Measurements from ENCODE around the gene TMEM176A.
A peak's percentile ranks its signal among the peaks of the same experiment; 100 is the strongest.
"Not testable (repeated sequence)": the region's sequence is repeated elsewhere in the genome, so short reads cannot be mapped to it uniquely, and the experiment has no call there.

Gene TMEM176A

DNA sequence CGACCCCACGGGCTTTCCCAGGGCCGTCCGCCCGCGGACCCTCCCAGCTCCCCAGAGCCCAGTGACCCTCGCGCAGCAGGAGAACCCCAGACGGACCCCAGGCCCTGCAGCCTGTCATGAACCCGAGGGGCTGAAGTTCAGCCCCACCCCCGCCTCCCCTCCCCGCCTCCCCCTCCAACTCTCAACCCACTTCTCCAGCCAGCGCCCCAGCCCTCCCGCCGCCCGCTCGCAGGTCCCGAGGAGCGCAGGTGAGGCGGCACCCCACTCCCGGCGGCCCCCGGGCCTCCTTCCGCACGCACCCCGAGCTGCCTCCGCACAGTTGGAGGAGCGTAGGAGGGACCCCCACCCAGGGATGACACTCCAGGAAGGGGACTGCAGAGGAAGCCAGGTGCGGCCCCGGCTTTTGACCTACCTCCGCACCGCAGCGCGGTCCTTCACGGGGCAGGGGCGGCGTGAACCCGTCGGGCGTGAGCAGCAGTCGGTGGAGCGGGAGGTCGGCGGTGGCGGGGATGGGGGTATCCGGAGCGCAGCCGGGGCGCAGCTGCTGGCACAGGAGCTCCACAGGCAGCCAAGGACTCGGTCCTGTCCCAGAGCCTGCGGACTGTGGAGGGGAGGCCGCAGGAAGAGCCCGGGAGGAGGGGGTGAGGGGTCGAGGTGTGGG, at the start of gene TMEM176A:
Gene TMEM176A (plus strand): TSS at position 189 of the 661 bp plus-strand sequence. CDS start 782 bp downstream, outside the sequence.
- FAIRE-seq, result no peak

GRCh38 chr7:150751702-150752101, 48.9 kb upstream of the TMEM176A start:
- no peak for FAIRE-seq

- FAIRE-seq, result no peak
Observed at GRCh38 chr7:150753239-150753638, 47.3 kb upstream of the TMEM176A start.

DNA sequence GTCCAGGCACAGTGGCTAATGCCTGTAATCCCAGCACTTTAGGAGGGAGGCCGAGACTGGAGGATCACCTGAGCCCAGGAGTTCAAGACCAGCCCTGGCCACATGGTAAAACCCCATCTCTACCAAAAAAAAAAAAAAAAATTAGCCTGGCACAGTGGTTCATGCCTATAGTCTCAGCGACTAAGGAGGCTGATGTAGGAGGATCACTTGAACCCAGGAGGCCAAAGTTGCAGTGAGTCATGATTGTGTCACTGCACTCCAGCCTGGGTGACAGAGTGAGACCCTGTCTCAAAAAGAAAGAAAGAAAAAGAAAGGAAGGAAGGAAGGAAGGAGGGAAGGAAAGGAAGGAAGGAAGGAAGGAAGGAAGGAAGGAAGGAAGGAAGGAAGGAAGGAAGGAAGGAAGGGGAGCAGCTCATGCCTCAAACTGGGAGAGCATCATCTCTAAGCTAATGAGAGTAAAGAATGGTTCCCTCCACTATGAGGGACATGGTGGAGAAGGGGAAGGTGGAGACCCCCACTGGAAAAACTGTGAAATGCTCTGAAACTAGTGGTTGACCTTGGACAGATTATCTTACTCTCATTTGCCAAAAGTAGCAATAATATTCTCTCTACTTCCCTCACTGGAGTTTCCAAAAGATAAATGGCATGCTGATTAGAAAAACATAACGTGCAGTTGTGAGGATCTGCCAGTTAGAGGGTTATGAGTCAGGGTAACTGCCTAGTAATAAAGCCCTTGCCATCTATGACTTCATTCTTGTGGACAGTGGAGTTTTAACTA, 46.6 kb upstream of the TMEM176A start:
- no peak for FAIRE-seq

GRCh38 chr7:150754951-150755350, 45.6 kb upstream of the TMEM176A start:
- FAIRE-seq, result no peak

- FAIRE-seq, result no peak
Observed at GRCh38 chr7:150755473-150756099, 45.0 kb upstream of the TMEM176A start.

DNA sequence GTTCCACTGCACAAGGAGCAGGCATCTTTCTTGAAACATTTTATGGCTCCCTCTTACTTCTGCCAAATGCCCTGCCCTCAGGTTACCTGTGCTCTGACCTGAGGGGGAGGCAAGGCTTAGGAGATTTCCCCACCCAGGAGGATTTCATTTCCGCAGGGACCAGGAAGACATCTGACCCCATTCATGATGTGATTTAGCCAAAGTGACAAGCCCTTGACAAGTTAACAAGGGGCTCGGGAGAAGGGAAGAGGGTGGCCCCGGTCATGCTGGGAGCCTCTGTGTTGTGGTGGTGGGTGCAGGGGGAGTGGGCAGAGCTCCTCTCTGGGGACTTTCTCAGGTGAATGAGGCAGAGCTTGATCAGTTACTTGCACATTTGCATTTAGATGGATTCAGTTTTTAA, 44.4 kb upstream of the TMEM176A start:
- no peak for FAIRE-seq

DNA sequence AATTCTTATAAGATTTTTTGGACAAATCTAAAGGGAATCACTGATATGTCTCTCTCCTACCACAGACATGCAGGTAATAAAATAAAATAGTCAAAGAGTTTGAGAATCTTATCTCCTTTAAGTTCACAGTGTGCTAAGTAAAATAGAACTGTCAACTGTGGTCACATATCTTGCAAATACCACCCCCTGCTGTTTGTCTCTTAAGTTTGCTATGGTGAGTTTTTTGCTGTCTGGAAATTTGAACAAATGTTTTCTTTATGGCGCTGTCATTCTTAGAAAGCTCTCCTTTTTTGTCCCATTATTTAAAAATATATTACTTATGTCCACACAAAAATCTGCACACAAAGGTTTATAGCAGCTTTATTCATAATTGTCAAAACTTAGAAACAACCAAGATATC, 43.7 kb upstream of the TMEM176A start:
- peak; percentile 55 for FAIRE-seq

DNA sequence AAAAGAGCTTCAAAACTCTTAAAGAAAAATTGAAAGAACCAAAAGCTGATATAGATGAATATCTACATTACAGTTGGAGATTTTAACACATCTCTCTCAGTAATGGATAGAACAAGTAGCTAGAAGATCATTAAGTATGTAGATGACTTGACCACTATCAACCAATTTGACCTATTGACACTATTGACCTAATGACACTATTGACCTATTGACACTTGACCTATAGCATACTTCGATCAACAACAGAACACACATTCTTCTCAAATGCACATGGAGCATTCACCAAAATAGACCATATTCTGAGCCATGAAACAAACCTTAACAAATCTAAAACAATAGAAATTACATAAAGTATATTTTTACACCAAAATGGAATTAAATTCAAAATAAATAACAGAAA, 41.1 kb upstream of the TMEM176A start:
- FAIRE-seq, result peak; percentile 16

- FAIRE-seq, result no peak
Observed at GRCh38 chr7:150766334-150766709, 34.2 kb upstream of the TMEM176A start.

GRCh38 chr7:150769768-150770167, 30.8 kb upstream of the TMEM176A start:
- no peak for FAIRE-seq

DNA sequence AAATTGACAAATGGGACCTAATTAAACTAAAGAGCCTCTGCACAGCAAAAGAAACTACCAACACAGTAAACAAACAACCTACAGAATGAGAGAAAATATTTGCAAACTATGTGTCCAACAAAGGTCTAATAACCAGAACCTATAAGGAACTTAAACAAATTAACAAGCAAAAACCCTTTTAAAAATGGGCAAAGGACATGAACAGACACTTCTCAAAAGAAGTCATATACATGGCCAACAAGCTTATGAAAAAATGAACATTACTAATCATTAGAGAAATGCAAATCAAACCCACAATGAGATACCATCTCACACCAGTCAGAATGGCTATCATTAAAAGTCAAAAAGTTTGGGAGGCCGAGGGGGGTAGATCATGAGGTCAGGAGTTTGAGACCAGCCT, 26.4 kb upstream of the TMEM176A start:
- FAIRE-seq, result not testable (repeated sequence)

DNA sequence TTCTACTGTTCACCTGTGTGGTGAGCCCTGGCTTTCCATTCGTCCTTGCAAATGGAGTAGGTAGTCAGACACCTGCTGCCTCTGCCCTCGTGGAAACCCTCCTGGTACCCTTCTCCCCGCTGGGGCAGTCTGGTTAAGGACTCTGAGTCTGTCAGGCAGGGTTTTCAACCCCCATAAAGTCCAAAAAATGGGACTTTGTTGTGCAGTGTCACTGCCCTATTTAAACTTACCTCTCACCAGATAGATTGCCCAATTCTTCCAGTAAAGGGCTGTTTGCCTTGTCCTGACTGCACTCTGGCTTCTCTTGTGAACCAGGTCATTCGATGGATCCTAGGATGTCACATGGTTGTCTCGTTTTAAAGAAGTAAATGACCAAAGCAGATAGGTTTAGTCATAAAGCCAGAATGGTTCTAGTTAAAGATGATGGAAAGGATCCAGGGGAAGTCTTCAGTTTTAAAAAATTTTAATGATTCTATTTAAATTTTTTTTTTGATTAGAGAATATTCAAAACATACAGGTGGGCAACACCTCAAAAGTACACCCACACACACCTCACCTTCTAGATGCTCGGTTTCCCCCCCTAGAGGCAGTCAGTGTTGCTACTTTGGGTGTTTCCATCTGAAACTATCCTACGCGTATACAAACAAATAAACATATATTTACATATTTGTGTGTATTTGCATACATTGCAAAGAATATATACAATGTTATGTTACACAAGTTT, 22.4 kb upstream of the TMEM176A start:
- no peak for FAIRE-seq

DNA sequence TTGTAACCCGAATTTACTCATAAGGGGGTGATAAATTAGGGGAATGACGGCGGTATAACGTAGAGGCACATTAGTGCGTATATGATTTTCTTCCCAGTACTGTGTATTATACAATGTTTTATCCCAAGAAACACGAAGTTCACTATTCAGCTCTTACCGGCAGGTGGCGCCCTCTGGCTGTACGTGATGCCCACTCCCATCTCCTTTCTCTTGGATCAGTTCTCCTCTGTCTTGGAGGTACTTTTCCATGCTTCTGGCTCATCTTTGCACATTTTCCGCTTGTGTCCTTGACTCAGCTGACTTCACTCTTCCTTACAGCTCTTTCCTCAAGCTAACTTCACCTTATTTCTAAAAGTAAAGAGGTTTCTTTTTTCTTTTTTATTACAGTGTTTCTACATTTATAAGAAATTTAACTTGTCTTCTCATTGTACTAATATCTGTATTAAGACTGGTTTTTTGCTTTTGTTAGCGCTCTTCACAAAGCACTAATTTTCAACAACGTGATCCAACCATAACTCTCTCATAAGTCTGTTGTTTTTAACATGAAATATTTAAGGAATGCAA, 21.7 kb upstream of the TMEM176A start:
- FAIRE-seq, result peak; percentile 95

DNA sequence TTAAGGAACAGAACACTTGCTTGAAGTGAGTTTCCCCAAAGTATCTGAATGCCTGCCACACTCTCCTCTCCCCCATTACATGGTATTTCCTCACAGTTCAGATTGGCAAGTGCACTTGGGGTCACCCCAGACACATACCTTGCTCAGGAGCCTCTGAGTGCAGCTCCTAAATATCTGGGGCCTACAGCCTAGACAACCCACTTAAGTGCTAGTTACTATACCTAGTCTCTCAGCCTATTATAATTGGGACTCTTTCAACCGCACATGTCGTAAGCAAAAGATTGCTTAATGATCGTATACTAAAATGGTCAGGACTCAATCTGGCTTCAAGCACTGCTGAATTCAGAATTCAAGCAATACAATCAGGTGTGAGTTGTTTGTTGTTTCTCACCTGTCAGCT, 20.3 kb upstream of the TMEM176A start:
- no peak for FAIRE-seq

GRCh38 chr7:150781103-150781502, 19.5 kb upstream of the TMEM176A start:
- no peak for FAIRE-seq

GRCh38 chr7:150781961-150782360, 18.6 kb upstream of the TMEM176A start:
- FAIRE-seq, result no peak

- no peak for FAIRE-seq
Observed at GRCh38 chr7:150784120-150784736, 16.3 kb upstream of the TMEM176A start.

DNA sequence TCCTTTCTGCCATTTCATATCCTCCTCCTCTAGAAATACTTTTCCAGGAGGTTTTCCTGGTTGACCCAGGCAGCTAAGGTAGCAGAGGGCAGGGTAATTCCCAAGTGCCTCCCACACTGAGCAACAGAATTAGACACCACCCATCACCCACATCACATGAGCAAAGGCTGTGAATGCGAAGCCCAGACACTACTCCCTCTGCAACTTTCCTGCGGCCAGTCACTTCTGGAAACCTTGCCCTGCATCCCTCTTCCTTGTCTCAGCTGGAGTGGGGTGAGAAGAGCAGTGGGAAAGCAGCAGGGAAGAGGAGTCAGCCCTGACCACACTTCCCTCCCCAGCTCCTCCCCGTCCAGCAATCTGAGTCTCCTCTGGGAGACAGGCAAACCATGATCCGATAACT, 15.6 kb upstream of the TMEM176A start:
- FAIRE-seq, result no peak

GRCh38 chr7:150787321-150788281, 13.0 kb upstream of the TMEM176A start:
- FAIRE-seq, result no peak

Measured in A204.1 (cell line).